H1 (cell line): Measurements from ENCODE around the gene SCP2. TPM values are rescaled to one million over a fixed set of nuclear protein-coding genes. Genes with fewer than 3 reads are reported as not detected.

Experiments used
- CTCF ChIA-PET: fragments of 300-600 bp; sonication (Branson Sonifier 250); formaldehyde crosslinking; loops from one replicate; lab custom pipeline; 2021; ENCODE audit not compliant: partially characterized antibody; lab: Charles Lee
- POLR2A ChIA-PET: fragments of 300-600 bp; sonication (Branson Sonifier 250); formaldehyde crosslinking; loops from one replicate; lab custom pipeline; 2021; ENCODE audit warnings: inconsistent platforms; ENCODE audit not compliant: partially characterized antibody; lab: Charles Lee
- DNase-seq, 2 experiments: peaks; one replicate each; pipeline versions ENCODE4 v3.0.0 to v3.0.0-alpha.2; 2010 to 2022; ENCODE audit warnings: low spot score in 2 of 2, low read depth in 1 of 2, mixed read lengths in 1 of 2
- FAIRE-seq: peaks from 2 replicates; lab custom pipeline; 2011; peaks lifted over from hg19 to GRCh38; lab: Jason Lieb, UNC
- H2AFZ ChIP-seq: 2 replicates; pipeline ENCODE4 v1.8.1; 2012; ENCODE audit warnings: low read length, inconsistent platforms
- H2AK5ac ChIP-seq: 2 replicates; pipeline ENCODE4 v1.6.1; 2013; ENCODE audit warnings: low read depth, low read length
- H2BK120ac ChIP-seq: replicated peaks from 2 replicates; pipeline ENCODE3; 2013; ENCODE audit warnings: low read depth, low read length, inconsistent platforms
- H2BK12ac ChIP-seq: 2 replicates; pipeline ENCODE4 v1.6.1; 2013; ENCODE audit warnings: low read depth, low read length
- H2BK15ac ChIP-seq: 2 replicates; pipeline ENCODE4 v1.6.1; 2013; ENCODE audit warnings: low read length
- H2BK20ac ChIP-seq: 2 replicates; pipeline ENCODE4 v1.6.1; 2013; ENCODE audit warnings: low read length
- H2BK5ac ChIP-seq: 2 replicates; pipeline ENCODE4 v1.6.1; 2013; ENCODE audit warnings: low read depth, low read length
- H3K14ac ChIP-seq: 2 replicates; pipeline ENCODE4 v1.6.1; 2013; ENCODE audit warnings: inconsistent platforms; ENCODE audit not compliant: insufficient read length
- H3K18ac ChIP-seq: 2 replicates; pipeline ENCODE4 v1.6.1; 2013; ENCODE audit warnings: low read length; ENCODE audit errors: extremely low read depth
- H3K23ac ChIP-seq: 2 replicates; pipeline ENCODE4 v1.6.1; 2013; ENCODE audit warnings: inconsistent platforms; ENCODE audit not compliant: insufficient read length
- H3K23me2 ChIP-seq: 2 replicates; pipeline ENCODE4 v1.6.1; 2013; ENCODE audit warnings: low read depth, low read length
- H3K27ac ChIP-seq: 2 replicates; pipeline ENCODE4 v1.6.1; 2011; ENCODE audit warnings: low read depth, low read length, inconsistent platforms
- H3K27me3 ChIP-seq, 4 experiments: replicated peaks in 1 of 4; 1 replicate in 1 of 4; 2 replicates in 3 of 4; pipeline versions ENCODE4 v1.6.1 to v1.8.1; 2011 to 2013; ENCODE audit warnings: low read length in 3 of 4, mild to moderate bottlenecking in 3 of 4, inconsistent platforms in 2 of 4, mixed read lengths in 2 of 4, moderate library complexity in 1 of 4; ENCODE audit not compliant: control insufficient read depth in 3 of 4, insufficient read depth in 3 of 4; ENCODE audit errors: extremely low read depth in 1 of 4
- H3K36me3 ChIP-seq, 4 experiments: 2 replicates each; pipeline versions ENCODE4 v1.6.1 to v1.8.1; 2011 to 2013; ENCODE audit warnings: mild to moderate bottlenecking in 4 of 4, low read length in 3 of 4, moderate library complexity in 2 of 4, control low read depth in 1 of 4, inconsistent platforms in 1 of 4; ENCODE audit not compliant: insufficient read depth in 4 of 4, control insufficient read depth in 2 of 4
- H3K4ac ChIP-seq: replicated peaks from 2 replicates; pipeline ENCODE3; 2013; ENCODE audit warnings: low read length, low read depth, mixed read lengths, inconsistent platforms; ENCODE audit not compliant: insufficient read length
- H3K4me1 ChIP-seq, 4 experiments: replicated peaks in 1 of 4; 1 replicate in 1 of 4; 2 replicates in 3 of 4; pipeline versions ENCODE4 v1.6.1 to v1.8.1; 2011 to 2013; ENCODE audit warnings: low read length in 3 of 4, inconsistent platforms in 2 of 4, mixed read lengths in 1 of 4; ENCODE audit not compliant: insufficient read depth in 4 of 4, control insufficient read depth in 3 of 4
- H3K4me2 ChIP-seq, 2 experiments: 2 replicates each; pipeline versions ENCODE4 v1.6.1 to v1.8.1; 2011 to 2013; ENCODE audit warnings: low read depth in 2 of 2, low read length in 2 of 2, control low read depth in 1 of 2, inconsistent platforms in 1 of 2, mild to moderate bottlenecking in 1 of 2; ENCODE audit not compliant: insufficient read depth in 1 of 2
- H3K4me3 ChIP-seq, 4 experiments: fragments of 200-600, 300-600 bp in 1 of 4; sonication (generic), shearing (Covaris generic), sonication (Bioruptor Twin) in 1 of 4; 2 replicates each; pipeline versions ENCODE4 v1.5.1 to v1.8.1; 2011 to 2016; ENCODE audit warnings: low read length in 4 of 4, low read depth in 3 of 4, control low read depth in 2 of 4, inconsistent platforms in 2 of 4, mild to moderate bottlenecking in 2 of 4, mixed read lengths in 1 of 4, moderate library complexity in 1 of 4; ENCODE audit not compliant: insufficient read depth in 2 of 4; ENCODE audit errors: extremely low read depth in 1 of 4
- H3K56ac ChIP-seq: replicated peaks from 2 replicates; pipeline ENCODE3; 2013; ENCODE audit warnings: low read depth, mild to moderate bottlenecking, mixed read lengths, low read length, inconsistent platforms; ENCODE audit not compliant: insufficient read length
- H3K79me1 ChIP-seq: 2 replicates; pipeline ENCODE4 v1.6.1; 2013; ENCODE audit warnings: low read depth, low read length, control low read depth
- H3K79me2 ChIP-seq, 2 experiments: 2 replicates each; pipeline versions ENCODE4 v1.6.1 to v1.8.1; 2012 to 2013; ENCODE audit warnings: low read length in 2 of 2, mild to moderate bottlenecking in 2 of 2, inconsistent platforms in 1 of 2; ENCODE audit not compliant: insufficient read depth in 2 of 2, control insufficient read depth in 1 of 2
- H3K9ac ChIP-seq, 4 experiments: replicated peaks in 1 of 4; 1 replicate in 1 of 4; 2 replicates in 3 of 4; pipeline versions ENCODE4 v1.6.1 to v1.8.1; 2011 to 2013; ENCODE audit warnings: low read depth in 3 of 4, low read length in 3 of 4, control low read depth in 2 of 4, mild to moderate bottlenecking in 2 of 4, moderate library complexity in 2 of 4, inconsistent platforms in 1 of 4; ENCODE audit errors: extremely low read depth in 1 of 4
- H3K9me3 ChIP-seq, 2 experiments: 2 replicates each; pipeline versions ENCODE4 v1.6.1 to v1.8.1; 2012 to 2013; ENCODE audit warnings: mild to moderate bottlenecking in 2 of 2, moderate library complexity in 2 of 2, control low read depth in 1 of 2, inconsistent platforms in 1 of 2, low read depth in 1 of 2, low read length in 1 of 2, mixed read lengths in 1 of 2; ENCODE audit not compliant: insufficient read depth in 2 of 2
- H4K20me1 ChIP-seq, 2 experiments: replicated peaks in 1 of 2; 2 replicates each; pipeline versions ENCODE3 to v1.8.1; 2011 to 2013; ENCODE audit warnings: inconsistent platforms in 2 of 2, low read length in 2 of 2, mild to moderate bottlenecking in 1 of 2; ENCODE audit not compliant: insufficient read depth in 2 of 2, control insufficient read depth in 1 of 2
- H4K5ac ChIP-seq: 2 replicates; pipeline ENCODE4 v1.6.1; 2013; ENCODE audit warnings: low read length, low read depth, mixed read lengths, inconsistent platforms; ENCODE audit not compliant: insufficient read length
- H4K8ac ChIP-seq: 2 replicates; pipeline ENCODE4 v1.8.0; 2013; ENCODE audit warnings: mild to moderate bottlenecking, moderate library complexity, low read length, inconsistent platforms; ENCODE audit not compliant: insufficient read depth; ENCODE audit errors: extremely low read depth
- H4K91ac ChIP-seq: replicated peaks from 2 replicates; pipeline ENCODE3; 2013; ENCODE audit warnings: low read length, mixed read lengths, inconsistent platforms; ENCODE audit not compliant: insufficient read length
- RAD21 ChIP-seq, 2 experiments: IDR thresholded peaks in 1 of 2; conservative IDR thresholded peaks in 1 of 2; 2 replicates each; pipeline ENCODE4 v1.6.1; 2011; ENCODE audit warnings: low read depth in 2 of 2, low read length in 2 of 2, improper control_type of control experiment in 1 of 2, inconsistent platforms in 1 of 2, mild to moderate bottlenecking in 1 of 2, moderate library complexity in 1 of 2
- YY1 ChIP-seq: IDR thresholded peaks from 2 replicates; pipeline ENCODE4 v1.6.1; 2011; ENCODE audit warnings: low read depth, mild to moderate bottlenecking, low read length
- WGBS, 2 experiments: shearing (Covaris generic) in 1 of 2; methylation state at CpG; one replicate each; pipeline versions ENCODE4 v1.1.6 to v1.1.7; 2013 to 2015; ENCODE audit warnings: low lambda C conversion rate in 2 of 2, mixed read lengths in 2 of 2, inconsistent platforms in 1 of 2, low coverage in 1 of 2, missing lambda C conversion rate in 1 of 2; ENCODE audit not compliant: insufficient replicate concordance in 2 of 2, insufficient coverage in 1 of 2, insufficient read length in 1 of 2; ENCODE audit errors: extremely low coverage in 1 of 2, missing lambda C conversion rate in 1 of 2; 5-methylcytosine and 5-hydroxymethylcytosine counted together
- polyA plus RNA-seq, 7 experiments: library from polyadenylated mRNA; depleted of rRNA in 3 of 7; stranded (reverse) in 5 of 7; unstranded in 2 of 7; fragments of >200 nt in 5 of 7; fragments of 200-250 nt in 2 of 7; gene quantifications; 1 replicate in 5 of 7; 2 replicates in 1 of 7; 4 replicates in 1 of 7; pipeline versions ENCODE4 v1.2.1 to v1.2.3, GENCODE V29; 2011 to 2013; ENCODE audit warnings: missing spikeins in 2 of 7, mixed read lengths in 2 of 7
- total RNA-seq: library from RNA; stranded (reverse); fragmentation: NEBNext Ultra II Directional; extraction: Animal tissue kit (Norgen Biotek cat#: 25700); gene quantifications from 2 replicates; pipeline ENCODE4 v1.2.1, GENCODE V29; 2021

Gene SCP2
- total and polyA plus RNA-seq, 2 of the 8 experiments (the other 6 are each of a cell fraction or from before 2014, with no cell fraction given), result 20.9 to 54.3 TPM

- no peak overlapping the region for H3K23ac ChIP-seq
- 92% methylated on average over 32 of the region's 37 CpGs; no CpG with 5 or more reads in 1 of the 2 experiments for WGBS, 2 experiments
- no peak overlapping the region for H2AFZ ChIP-seq
- H2BK12ac ChIP-seq, result no peak overlapping the region; the same call in 1 of the 2 replicates
- no peaks in the 10 kb centered on the region for H3K27me3 ChIP-seq
- no peaks in the 10 kb centered on the region for H3K79me1 ChIP-seq
- DNase-seq (no peak), FAIRE-seq (no peak)
- H3K23me2 ChIP-seq, result peaks cover 3% of the 10 kb centered on the region; the same call in 1 of the 2 replicates
- no peak overlapping the region for H3K27ac ChIP-seq
- no peak overlapping the region for H3K18ac ChIP-seq
- H3K4ac ChIP-seq, result no peak overlapping the region
- H4K91ac ChIP-seq, result no peak overlapping the region
- no peak overlapping the region for H3K56ac ChIP-seq
- peaks cover 0 to 5% (median 0%) of the 10 kb centered on the region in 4 experiments; a peak in 5 of 7 replicates for H3K4me1 ChIP-seq
- H2AK5ac ChIP-seq, result no peak overlapping the region
- no peak overlapping the region for H2BK15ac ChIP-seq
- POLR2A ChIA-PET, result interaction anchor here (1.9 kb wide), 1 partner anchor 15 kb away, joined by 5 read pairs; no protein-coding TSS in a partner anchor
- TF ChIP-seq RAD21 (IDR thresholded peaks at IDR 0.05 in 1 of 2, conservative IDR thresholded peaks at IDR 0.05 in 1 of 2; ENCODE audit: low read depth in 2 of 2, low read length in 2 of 2) (no peak), YY1 (0 out of 2 replicates have a peak, but pooled peaks have one; percentile 15)
- H3K36me3 ChIP-seq, result no peaks in the 10 kb centered on the region
- no peak overlapping the region for H4K5ac ChIP-seq
- H3K9ac ChIP-seq, result no peak overlapping the region
- no peak overlapping the region for H2BK120ac ChIP-seq
- no peak overlapping the region for H3K4me3 ChIP-seq
- no peaks in the 10 kb centered on the region for H4K20me1 ChIP-seq
- no peak overlapping the region for H2BK5ac ChIP-seq
- no peak overlapping the region for H3K14ac ChIP-seq
- no peak overlapping the region for H2BK20ac ChIP-seq
- no peaks in the 10 kb centered on the region for H3K79me2 ChIP-seq
- no peak overlapping the region for H3K4me2 ChIP-seq
- CTCF ChIA-PET, result interaction anchor here (0.6 to 1.6 kb wide), 5 partner anchors 9 to 99 kb away, joined by 3 to 4 read pairs (median 4); no protein-coding TSS in a partner anchor
- H3K9me3 ChIP-seq, result no peaks in the 10 kb centered on the region
- no peak overlapping the region for H4K8ac ChIP-seq
Observed at GRCh38 chr1:53090227-53091147, 163.4 kb downstream of the SCP2 start.
